ENCODE results near the gene USP20. TPM values are rescaled to one million over a fixed set of nuclear protein-coding genes. Genes with fewer than 3 reads are reported as not detected.

USP20 gene
- total RNA-seq, 1 donor = 10.5 TPM

DNA sequence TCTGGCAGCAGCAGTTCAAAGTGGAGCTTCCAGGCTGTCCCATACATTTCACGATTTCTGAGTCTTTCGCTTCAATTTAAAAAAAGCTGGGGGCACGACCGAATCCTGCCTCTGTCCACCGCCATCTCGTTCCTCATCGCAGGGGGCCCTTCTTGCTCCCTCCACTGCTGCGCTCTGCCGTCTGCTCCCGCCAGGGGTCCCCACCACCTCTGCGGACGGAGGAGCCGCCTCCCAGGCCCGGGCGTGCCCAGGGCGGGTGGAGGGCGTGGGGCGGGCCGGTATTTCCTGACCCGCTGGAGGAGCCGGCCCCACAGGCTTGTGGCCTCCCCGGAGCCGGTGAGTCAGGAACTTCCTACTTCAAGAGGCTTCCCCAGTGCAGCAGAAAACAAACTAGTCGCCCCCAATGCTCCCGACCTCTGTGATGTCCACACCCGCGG, 50.4 kb downstream of the USP20 start:
- H3K36me3 ChIP-seq (ENCODE audit: insufficient read depth, low read length) = peaks cover 9% of the 10 kb centered on the region
- no peaks in the 10 kb centered on the region for H3K9me3 ChIP-seq (ENCODE audit: low read depth, low read length)
- H2AFZ ChIP-seq (ENCODE audit: low read length) = peak overlapping the region; percentile 73
- H4K20me1 ChIP-seq (ENCODE audit: insufficient read depth, low read length) = no peaks in the 10 kb centered on the region
- H3K79me2 ChIP-seq (ENCODE audit: insufficient read depth, low read length) = no peaks in the 10 kb centered on the region
- TF ChIP-seq CTCF (IDR thresholded peaks at IDR 0.05; ENCODE audit: extremely low read depth, low read depth, low read length) = peak; percentile 82
- peak overlapping the region; percentile 49 for H3K4me3 ChIP-seq (ENCODE audit: insufficient read depth, low read length)
- H3K27me3 ChIP-seq (ENCODE audit: insufficient read depth, low read length) = no peaks in the 10 kb centered on the region
- peak overlapping the region; percentile 77 for H3K4me2 ChIP-seq (ENCODE audit: insufficient read depth, low read length)
- H3K27ac ChIP-seq (ENCODE audit: low read depth, low read length) = no peak overlapping the region
- DNase-seq (ENCODE audit: insufficient read length, low spot score, missing footprints) = peak; percentile 99
- H3K4me1 ChIP-seq (ENCODE audit: insufficient read depth, low read length) = peaks cover 23% of the 10 kb centered on the region

DNA sequence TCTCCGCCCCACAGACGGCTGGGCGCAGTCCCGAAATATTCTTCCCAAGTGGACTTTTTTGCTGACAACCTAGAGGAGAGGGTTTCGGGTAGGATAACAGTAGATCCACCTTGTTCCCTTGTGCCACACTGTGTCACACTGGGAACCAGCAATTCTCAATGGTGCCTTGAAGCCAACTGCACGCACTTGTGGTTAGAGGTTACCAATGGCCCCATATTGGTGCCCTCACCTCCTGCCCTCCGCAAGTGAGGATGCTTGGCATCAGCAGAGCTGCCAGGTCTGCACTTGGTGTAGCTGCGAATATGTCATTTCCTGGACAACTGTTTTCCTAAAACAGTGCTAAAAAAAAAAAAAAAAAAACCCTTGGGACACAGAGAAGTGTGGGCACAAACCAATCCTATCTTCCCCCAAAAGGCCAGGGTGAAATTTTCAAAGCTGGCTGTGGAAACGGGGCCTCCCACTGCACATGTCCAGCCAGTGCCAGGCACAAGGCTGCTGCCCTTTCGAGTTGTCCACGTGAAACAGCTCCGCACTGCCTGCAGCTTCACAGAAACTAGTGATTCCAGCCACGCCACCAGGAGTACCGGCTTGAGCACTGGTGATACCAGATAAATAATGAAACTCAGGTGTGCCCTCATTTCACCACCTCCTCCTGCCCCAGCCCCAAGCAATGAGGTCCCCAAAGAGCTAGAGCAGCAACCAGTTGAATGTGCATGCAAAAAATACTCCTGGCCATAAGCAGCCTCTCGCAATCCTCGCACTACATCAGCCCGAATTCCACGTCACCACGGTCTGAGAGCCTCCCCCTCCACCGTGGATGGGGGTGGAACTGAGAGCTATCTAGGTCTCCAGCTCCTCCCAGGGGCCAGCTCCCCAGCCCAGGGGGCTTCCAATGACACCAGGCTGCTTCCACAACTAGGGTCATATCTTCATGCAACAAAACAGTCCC, 51.2 kb downstream of the USP20 start:
- Histone ChIP-seq H2AFZ (ENCODE audit: low read length) (no peak overlapping the region), H3K27me3 (ENCODE audit: insufficient read depth, low read length) (no peaks in the 10 kb centered on the region), H3K27ac (ENCODE audit: low read depth, low read length) (no peak overlapping the region), H4K20me1 (ENCODE audit: insufficient read depth, low read length) (no peaks in the 10 kb centered on the region), H3K79me2 (ENCODE audit: insufficient read depth, low read length) (no peaks in the 10 kb centered on the region), H3K9me3 (ENCODE audit: low read depth, low read length) (no peaks in the 10 kb centered on the region), H3K4me2 (ENCODE audit: insufficient read depth, low read length) (peak overlapping the region; percentile 77), H3K4me1 (ENCODE audit: insufficient read depth, low read length) (peaks cover 23% of the 10 kb centered on the region), H3K36me3 (ENCODE audit: insufficient read depth, low read length) (peaks cover 9% of the 10 kb centered on the region), H3K4me3 (ENCODE audit: insufficient read depth, low read length) (peak overlapping the region; percentile 49)
- DNase-seq (ENCODE audit: insufficient read length, low spot score, missing footprints) = peak; percentile 58
- no peak for TF ChIP-seq CTCF (IDR thresholded peaks at IDR 0.05; ENCODE audit: extremely low read depth, low read depth, low read length)

DNA sequence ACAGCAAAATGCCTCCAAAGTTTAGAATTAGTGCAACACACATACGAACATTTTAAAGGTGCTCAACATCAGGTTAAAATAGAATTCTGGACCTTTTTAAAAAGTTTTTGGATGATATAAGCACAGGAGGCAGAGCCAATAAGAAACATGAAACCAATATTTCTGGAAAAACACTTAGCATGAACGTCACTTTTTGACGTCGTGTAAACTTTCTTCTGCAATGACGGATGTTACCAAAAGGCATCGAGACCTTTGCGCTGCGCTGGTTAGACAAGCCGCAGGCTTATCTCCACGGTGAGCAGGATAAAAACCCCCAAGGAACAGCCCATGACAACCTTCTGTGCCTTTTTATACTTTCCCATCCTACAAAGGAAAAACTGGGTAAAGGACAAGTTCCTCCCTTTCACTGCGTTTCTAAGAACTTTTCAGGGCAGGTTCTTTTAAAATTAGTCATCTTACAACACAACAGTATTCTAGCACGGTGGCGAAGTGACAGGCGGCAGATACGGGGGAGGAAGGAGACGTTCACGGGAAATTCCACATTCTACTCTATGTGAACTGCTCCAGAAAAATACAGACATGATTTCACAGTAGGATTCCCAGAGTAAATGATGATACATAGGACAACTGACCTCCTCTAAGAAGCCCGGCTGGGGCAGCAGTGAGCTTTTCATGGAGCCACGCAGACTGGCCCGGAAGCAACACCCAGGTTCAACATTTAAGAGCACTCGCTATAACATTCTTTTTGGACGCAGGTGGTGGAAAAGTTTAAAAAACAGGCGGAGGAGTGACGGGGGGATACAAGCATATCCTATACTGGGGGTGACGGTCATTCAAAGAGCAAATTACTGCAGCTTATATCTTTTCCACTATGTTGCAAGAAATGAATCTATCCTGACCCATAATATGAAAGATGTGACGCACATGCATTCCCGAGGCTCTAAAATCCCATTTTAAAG, 52.4 kb downstream of the USP20 start:
- Histone ChIP-seq H3K36me3 (ENCODE audit: insufficient read depth, low read length) (peaks cover 5% of the 10 kb centered on the region), H2AFZ (ENCODE audit: low read length) (no peak overlapping the region), H3K4me1 (ENCODE audit: insufficient read depth, low read length) (peaks cover 33% of the 10 kb centered on the region), H3K9me3 (ENCODE audit: low read depth, low read length) (no peaks in the 10 kb centered on the region), H3K4me2 (ENCODE audit: insufficient read depth, low read length) (no peak overlapping the region), H3K27me3 (ENCODE audit: insufficient read depth, low read length) (no peaks in the 10 kb centered on the region), H4K20me1 (ENCODE audit: insufficient read depth, low read length) (no peaks in the 10 kb centered on the region), H3K79me2 (ENCODE audit: insufficient read depth, low read length) (no peaks in the 10 kb centered on the region), H3K4me3 (ENCODE audit: insufficient read depth, low read length) (no peak overlapping the region), H3K27ac (ENCODE audit: low read depth, low read length) (no peak overlapping the region)
- DNase-seq (ENCODE audit: insufficient read length, low spot score, missing footprints) = peak; percentile 80
- TF ChIP-seq CTCF (IDR thresholded peaks at IDR 0.05; ENCODE audit: extremely low read depth, low read depth, low read length) = peak; percentile 35
